ENCODE data around the gene KL. TPM values are rescaled to one million over a fixed set of nuclear protein-coding genes. Genes with fewer than 3 reads are reported as not detected.
A peak's percentile ranks its signal among the peaks of the same experiment; 100 is the strongest.

The KL gene
- total RNA-seq, 1 donor from 2014 or later, result 12.5 TPM

- Histone ChIP-seq H3K4me1 (peaks cover 34% of the 10 kb centered on the region), H3K9me3 (no peaks in the 10 kb centered on the region), H3K27me3 (no peaks in the 10 kb centered on the region), H3K4me3 (no peak overlapping the region), H3K27ac (peak overlapping the region; percentile 45), H3K36me3 (peaks cover 77% of the 10 kb centered on the region)
- intact Hi-C loops (cut with DNase I), result no loop called here
- ATAC-seq, result no peak
- TF ChIP-seq CTCF (IDR thresholded peaks at IDR 0.05), result no peak
- no peak for DNase-seq
Observed at GRCh38 chr13:33111414-33112110, 95.3 kb downstream of the KL start.

DNA sequence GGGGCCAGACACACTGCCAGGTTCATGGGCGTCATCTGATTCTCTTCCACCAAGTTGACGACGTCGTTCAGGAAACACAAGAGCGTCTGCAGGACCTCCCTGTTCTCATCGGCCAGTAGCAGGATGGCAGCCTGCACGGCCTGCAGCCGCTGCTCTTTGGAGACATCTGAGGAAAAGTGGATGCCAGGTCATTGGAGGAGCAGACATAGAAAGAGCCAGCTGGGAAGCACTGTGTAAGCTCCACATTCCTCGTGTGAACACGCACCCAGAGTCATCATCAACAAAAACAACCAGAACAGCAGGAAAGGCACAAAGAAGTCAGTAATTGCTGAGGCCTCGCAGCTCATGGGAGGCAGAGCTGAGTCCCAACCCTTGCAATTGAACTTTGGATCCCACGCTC lies 96.5 kb downstream of the KL start:
- peaks cover 76% of the 10 kb centered on the region for H3K36me3 ChIP-seq
- ATAC-seq (peak; percentile 19), DNase-seq (no peak)
- no peaks in the 10 kb centered on the region for H3K27me3 ChIP-seq
- no peak overlapping the region for H3K4me3 ChIP-seq
- H3K27ac ChIP-seq, result peak overlapping the region; percentile 21
- H3K9me3 ChIP-seq, result no peaks in the 10 kb centered on the region
- intact Hi-C loops (cut with DNase I), result no loop called here
- H3K4me1 ChIP-seq, result peaks cover 34% of the 10 kb centered on the region
- no peak for TF ChIP-seq CTCF (IDR thresholded peaks at IDR 0.05)

DNA sequence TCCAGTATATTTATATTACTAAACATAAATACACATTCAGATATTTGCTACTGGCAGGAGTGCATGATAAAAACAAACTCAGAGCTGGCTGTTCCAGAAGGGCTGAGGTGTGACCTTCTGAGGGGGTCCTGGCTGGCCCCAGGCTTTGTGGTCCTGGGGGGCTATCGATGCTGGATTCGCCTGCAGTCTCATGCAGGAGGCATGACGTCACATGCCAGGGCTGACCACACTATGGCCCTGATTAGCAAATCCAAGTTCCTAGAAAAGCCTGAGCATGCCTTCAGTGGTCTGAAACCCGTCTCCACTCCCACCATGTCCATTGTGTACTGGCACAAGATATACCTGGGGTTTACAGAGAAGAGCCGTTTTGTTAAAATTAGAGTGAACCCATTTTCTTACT lies 97.9 kb downstream of the KL start:
- Histone ChIP-seq H3K36me3 (peaks cover 79% of the 10 kb centered on the region), H3K27ac (no peak overlapping the region), H3K9me3 (no peaks in the 10 kb centered on the region), H3K4me3 (no peak overlapping the region), H3K4me1 (peaks cover 29% of the 10 kb centered on the region), H3K27me3 (no peaks in the 10 kb centered on the region)
- no peak for DNase-seq
- ATAC-seq, result no peak
- no peak for TF ChIP-seq CTCF (IDR thresholded peaks at IDR 0.05)
- intact Hi-C loops (cut with DNase I), result no loop called here

DNA sequence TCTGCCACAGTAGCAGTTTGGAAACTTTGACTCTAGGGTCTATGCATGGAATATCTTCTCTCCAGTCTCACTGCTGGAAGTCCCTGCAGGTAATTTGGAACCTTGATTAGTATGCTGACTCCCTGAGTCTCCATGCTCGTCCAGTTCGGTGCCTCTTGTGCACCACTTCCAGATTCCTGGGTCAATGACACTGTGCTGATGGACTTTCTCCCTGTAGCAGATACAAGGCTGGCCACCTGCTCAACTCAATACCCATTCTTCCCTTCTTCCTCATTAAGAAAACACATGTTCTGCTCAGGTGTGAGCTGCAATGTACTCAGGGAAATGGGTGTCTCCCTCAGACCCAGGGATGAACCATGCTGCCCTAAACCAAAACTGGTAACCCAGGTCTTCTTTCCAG lies 99.1 kb downstream of the KL start:
- Histone ChIP-seq H3K4me3 (no peak overlapping the region), H3K36me3 (peaks cover 80% of the 10 kb centered on the region), H3K9me3 (no peaks in the 10 kb centered on the region), H3K27ac (no peak overlapping the region), H3K27me3 (no peaks in the 10 kb centered on the region), H3K4me1 (peaks cover 20% of the 10 kb centered on the region)
- intact Hi-C loops (cut with DNase I), result no loop called here
- no peak for TF ChIP-seq CTCF (IDR thresholded peaks at IDR 0.05)
- no peak for ATAC-seq
- DNase-seq, result no peak

Data from upper lobe of right lung (tissue), 1 donor.